Esophagus squamous epithelium (tissue), 5 donors: ENCODE results near the gene PTPRD. TPM values are rescaled to one million over a fixed set of nuclear protein-coding genes. Genes with fewer than 3 reads are reported as not detected.
"Not testable (repeated sequence)": the region's sequence is repeated elsewhere in the genome, so short reads cannot be mapped to it uniquely, and the experiment has no call there.

Source experiments
- DNase-seq: peaks from one replicate; lab custom pipeline; 2025; lab: John Stamatoyannopoulos, UW
- H3K27ac ChIP-seq, 4 donors: fragments of 200-600 bp; sonication (generic); one replicate each; pipeline ENCODE4 v1.5.1; 2016 to 2019; ENCODE audit warnings: mild to moderate bottlenecking in 1 of 4
- H3K27me3 ChIP-seq, 4 donors: fragments of 200-600 bp; sonication (generic); 1 replicate in 3 of 4; 2 replicates in 1 of 4; pipeline versions ENCODE4 v1.5.1 to v1.6.0; 2017 to 2021; ENCODE audit warnings: antibody characterized with exemption in 1 of 4
- H3K36me3 ChIP-seq, 3 donors: fragments of 200-600 bp; sonication (generic); one replicate each; pipeline ENCODE4 v1.5.1; 2016 to 2019
- H3K4me1 ChIP-seq, 3 donors: fragments of 200-600 bp; sonication (generic); one replicate each; pipeline ENCODE4 v1.5.1; 2017 to 2019
- H3K4me3 ChIP-seq, 4 donors: fragments of 200-600 bp; sonication (generic); 1 replicate in 3 of 4; 2 replicates in 1 of 4; pipeline ENCODE4 v1.5.1; 2016 to 2019; ENCODE audit warnings: mild to moderate bottlenecking in 2 of 4, moderate library complexity in 1 of 4
- H3K9me3 ChIP-seq, 3 donors: fragments of 200-600 bp; sonication (generic); one replicate each; pipeline ENCODE4 v1.5.1; 2016 to 2019
- CTCF ChIP-seq, 6 experiments: fragments of 450-650 bp in 4 of 6; fragments of 200-600 bp in 2 of 6; sonication (generic) in 2 of 6; IDR thresholded peaks; one replicate each; pipeline ENCODE4 v1.5.1; 2016 to 2019; ENCODE audit warnings: antibody characterized with exemption in 6 of 6, mild to moderate bottlenecking in 4 of 6, moderate library complexity in 4 of 6
- POLR2A ChIP-seq, 4 donors: fragments of 450-650 bp; IDR thresholded peaks; one replicate each; pipeline ENCODE4 v1.6.1; 2017; ENCODE audit warnings: antibody characterized with exemption in 4 of 4, mild to moderate bottlenecking in 4 of 4, moderate library complexity in 3 of 4
- WGBS, 2 donors: methylation state at CpG; one replicate each; pipeline ENCODE4 v1.1.5; 2018; 5-methylcytosine and 5-hydroxymethylcytosine counted together
- intact Hi-C: fragments of 100-400 bp; cut with DNase I; formaldehyde crosslinking; loops from one replicate; pipeline ENCODE4 v1.15.0; 2022
- total RNA-seq, 4 donors: library from RNA; depleted of rRNA; stranded (reverse); fragments of >200 nt; gene quantifications; one replicate each; pipeline ENCODE4 v1.1.0, GENCODE V29; 2016
- donor health status: DM: yes; HTN: yes; CAD: no.

PTPRD gene
- total RNA-seq, 4 donors from 2014 or later, result 0.23 to 16.3 (median 6.6) TPM

- WGBS, 2 donors, result 95 to 100% methylated on average over 1 of the region's 1 CpG
- DNase-seq, result no peak
- intact Hi-C loops, result no loop called here
- Histone ChIP-seq H3K36me3 (no peaks in the 10 kb centered on the region), H3K27me3 (no peaks in the 10 kb centered on the region), H3K4me1 (no peaks in the 10 kb centered on the region), H3K9me3 (no peaks in the 10 kb centered on the region), H3K4me3 (no peak overlapping the region), H3K27ac (no peak overlapping the region)
- no peak for TF ChIP-seq POLR2A (IDR thresholded peaks at IDR 0.05)
- TF ChIP-seq CTCF (IDR thresholded peaks at IDR 0.05), result no peak
Measured at GRCh38 chr9:8926461-8926860, 1686.3 kb downstream of the PTPRD start.

DNA sequence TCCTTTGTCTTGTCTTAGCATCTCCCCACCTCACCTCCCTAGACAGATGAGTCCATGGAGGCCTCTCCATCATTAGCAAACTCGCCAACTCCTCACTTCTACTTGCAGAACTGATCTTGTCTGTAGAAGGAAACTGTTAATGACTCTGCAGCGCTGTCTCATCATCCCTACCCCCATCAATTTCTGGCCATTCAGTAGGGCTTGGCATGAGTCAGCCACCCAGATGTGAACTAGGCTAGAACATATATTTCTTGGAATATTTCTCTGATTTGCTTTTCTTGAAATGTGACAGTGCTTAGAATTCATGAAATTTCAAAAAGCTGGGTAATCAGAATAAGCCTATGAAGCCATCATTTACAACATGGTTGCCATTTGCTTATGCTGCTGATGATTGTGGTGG is 1688.2 kb downstream of the PTPRD start:
- Histone ChIP-seq H3K4me3 (no peak overlapping the region), H3K27ac (no peak overlapping the region), H3K9me3 (no peaks in the 10 kb centered on the region), H3K4me1 (no peaks in the 10 kb centered on the region), H3K36me3 (no peaks in the 10 kb centered on the region), H3K27me3 (no peaks in the 10 kb centered on the region)
- no peak for DNase-seq
- TF ChIP-seq POLR2A (IDR thresholded peaks at IDR 0.05) (no peak), CTCF (IDR thresholded peaks at IDR 0.05) (no peak)
- intact Hi-C loops, result no loop called here
- 81 to 92% methylated on average over 2 of the region's 2 CpGs for WGBS, 2 donors

DNA sequence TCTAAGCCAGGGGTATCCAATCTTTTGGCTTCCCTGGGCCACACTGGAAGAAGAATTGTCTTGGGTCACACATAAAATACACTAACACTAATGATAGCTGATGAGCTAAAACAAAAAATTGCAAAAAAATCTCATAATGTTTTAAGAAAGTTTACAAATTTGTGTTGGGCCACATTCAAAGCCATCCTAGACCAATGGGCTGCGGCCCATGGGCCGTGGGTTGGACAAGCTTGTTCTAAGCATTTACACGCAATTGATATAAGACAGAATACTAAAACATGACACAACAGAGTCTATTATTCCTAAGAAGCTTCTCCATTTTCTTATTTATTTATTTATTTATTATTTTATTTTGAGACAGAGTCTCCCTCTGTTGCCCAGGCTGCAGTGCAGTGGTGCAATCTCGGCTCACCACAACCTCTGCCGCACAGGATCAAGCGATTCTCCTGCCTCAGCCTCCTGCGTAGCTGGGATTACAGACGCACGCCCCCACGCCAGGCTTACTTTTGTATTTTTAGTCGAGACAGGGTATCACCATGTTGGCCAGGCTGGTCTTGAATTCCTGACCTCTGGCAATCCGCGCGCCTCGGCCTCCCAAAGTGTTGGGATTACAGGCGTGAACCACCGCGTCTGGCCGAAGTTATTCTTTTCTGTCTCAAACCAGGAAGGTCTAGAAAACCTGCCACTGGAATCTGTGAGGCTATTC is 1692.2 kb downstream of the PTPRD start:
- H3K4me3 ChIP-seq, H3K27ac ChIP-seq, H3K36me3 ChIP-seq, DNase-seq, H3K27me3 ChIP-seq, intact Hi-C loops, H3K9me3 ChIP-seq, H3K4me1 ChIP-seq: not testable (repeated sequence)
- 91 to 95% methylated on average over 16 to 19 of the region's 19 CpGs for WGBS, 2 donors

DNA sequence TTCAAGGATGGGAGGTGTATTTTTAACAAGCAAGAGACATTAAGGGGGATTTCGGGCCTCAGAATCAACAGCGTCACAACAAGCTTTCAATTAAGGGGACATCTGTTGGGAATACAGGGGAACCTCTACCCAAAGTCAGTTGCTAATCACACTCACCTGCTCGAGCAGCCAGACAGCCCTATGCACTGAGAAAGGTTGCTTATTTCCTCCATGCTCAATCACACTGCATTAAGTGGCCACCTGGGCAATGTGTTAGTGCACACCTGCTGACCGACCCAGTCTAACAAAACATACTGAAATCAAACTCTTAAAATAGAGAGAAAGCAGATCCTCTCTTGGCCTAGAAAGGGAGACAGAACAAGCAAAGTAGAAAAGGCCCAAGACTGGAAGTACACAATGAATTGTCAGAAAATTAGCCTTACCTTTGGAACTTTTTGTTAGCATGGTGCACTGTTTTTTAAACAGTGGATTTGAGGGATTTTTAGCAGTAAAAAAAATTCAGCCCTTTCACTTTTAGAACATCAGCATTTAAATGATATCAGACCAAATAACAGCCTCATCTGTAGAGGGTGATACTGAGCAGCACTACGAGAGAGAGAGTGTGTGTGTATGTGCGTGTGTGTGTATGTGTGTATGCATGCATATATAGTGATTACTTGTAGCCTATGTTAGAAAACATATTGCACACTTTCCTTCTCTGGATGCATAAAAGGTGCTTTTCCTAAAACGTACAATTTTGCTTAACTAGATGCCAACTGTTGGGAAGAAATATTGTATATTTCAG is 1694.7 kb downstream of the PTPRD start:
- Histone ChIP-seq H3K27me3 (no peaks in the 10 kb centered on the region), H3K27ac (no peak overlapping the region), H3K4me1 (no peaks in the 10 kb centered on the region), H3K36me3 (no peaks in the 10 kb centered on the region), H3K4me3 (no peak overlapping the region), H3K9me3 (no peaks in the 10 kb centered on the region)
- WGBS, 2 donors, result 77% methylated on average over 7 of the region's 7 CpGs
- intact Hi-C loops, result no loop called here
- TF ChIP-seq CTCF (IDR thresholded peaks at IDR 0.05) (no peak), POLR2A (IDR thresholded peaks at IDR 0.05) (no peak)
- no peak for DNase-seq

DNA sequence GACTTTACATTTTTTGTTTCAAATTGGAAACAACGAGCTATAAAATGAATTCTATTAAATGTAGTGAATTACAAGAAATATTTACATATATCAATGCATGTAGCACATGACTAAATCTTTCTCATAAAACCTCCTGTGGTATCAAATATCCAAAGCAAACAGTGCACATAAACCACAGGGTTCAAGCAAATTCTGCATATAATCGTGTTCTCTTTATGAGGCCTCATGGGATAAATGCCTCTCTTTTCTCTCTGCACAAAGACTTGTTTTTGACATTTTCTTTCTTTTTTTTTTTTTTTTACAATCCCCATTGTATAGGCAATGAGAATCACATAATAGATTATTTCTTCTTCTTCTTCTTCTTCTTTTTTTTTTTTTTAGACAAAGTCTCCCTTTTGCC is 1696.0 kb downstream of the PTPRD start:
- TF ChIP-seq CTCF (IDR thresholded peaks at IDR 0.05) (no peak), POLR2A (IDR thresholded peaks at IDR 0.05) (no peak)
- intact Hi-C loops, result no loop called here
- DNase-seq, result no peak
- H3K9me3 ChIP-seq, result no peaks in the 10 kb centered on the region
- WGBS, 2 donors, result 67 to 70% methylated on average over 2 of the region's 2 CpGs
- no peaks in the 10 kb centered on the region for H3K36me3 ChIP-seq
- no peaks in the 10 kb centered on the region for H3K4me1 ChIP-seq
- H3K27me3 ChIP-seq, result no peaks in the 10 kb centered on the region
- no peak overlapping the region for H3K4me3 ChIP-seq
- H3K27ac ChIP-seq, result no peak overlapping the region
